Glutamatergic neuron (in vitro differentiated cells): ENCODE measurements around the gene CBR4. TPM values are rescaled to one million over a fixed set of nuclear protein-coding genes. Genes with fewer than 3 reads are reported as not detected.

Source experiments
- DNase-seq: peaks from one replicate; pipeline ENCODE4 v3.0.0; 2022
- H3K27ac Mint-ChIP-seq: one replicate; pipeline ENCODE4 v1.8.0; 2020; ENCODE audit warnings: mild to moderate bottlenecking, mixed read lengths, inconsistent platforms; ENCODE audit not compliant: unreplicated experiment
- H3K27me3 Mint-ChIP-seq: one replicate; pipeline ENCODE4 v1.8.0; 2020; ENCODE audit warnings: mild to moderate bottlenecking, moderate library complexity, mixed read lengths, inconsistent platforms; ENCODE audit not compliant: unreplicated experiment
- H3K36me3 Mint-ChIP-seq: one replicate; pipeline ENCODE4 v1.8.0; 2020; ENCODE audit warnings: mild to moderate bottlenecking, mixed read lengths, inconsistent platforms; ENCODE audit not compliant: unreplicated experiment
- H3K4me1 Mint-ChIP-seq: one replicate; pipeline ENCODE4 v1.8.0; 2020; ENCODE audit warnings: mild to moderate bottlenecking, low read depth, mixed read lengths, inconsistent platforms; ENCODE audit not compliant: unreplicated experiment
- H3K4me3 Mint-ChIP-seq: one replicate; pipeline ENCODE4 v1.8.0; 2020; ENCODE audit warnings: mild to moderate bottlenecking, mixed read lengths, inconsistent platforms; ENCODE audit not compliant: unreplicated experiment
- H3K9me3 Mint-ChIP-seq: one replicate; pipeline ENCODE4 v1.8.0; 2020; ENCODE audit warnings: mild to moderate bottlenecking, moderate library complexity, mixed read lengths, inconsistent platforms; ENCODE audit not compliant: unreplicated experiment
- CTCF ChIP-seq: fragments of 200-600 bp; sonication (generic); IDR thresholded peaks from one replicate; pipeline ENCODE4 v1.5.0; 2021; ENCODE audit not compliant: partially characterized antibody, unreplicated experiment
- total RNA-seq: library from RNA; stranded (reverse); fragmentation: NEBNext Ultra II Directional; extraction: Animal tissue kit (Norgen Biotek cat#: 25700); gene quantifications from one replicate; pipeline ENCODE4 v1.2.1, GENCODE V29; 2021; ENCODE audit not compliant: unreplicated experiment

Gene CBR4
- total RNA-seq, 1 donor from 2014 or later: 59.1 TPM

GRCh38 chr4:169014586-169014985 is 4.5 kb upstream of the CBR4 start:
- H3K36me3 Mint-ChIP-seq: no peaks in the 10 kb centered on the region
- no peak for TF ChIP-seq CTCF
- no peak overlapping the region for H3K27ac Mint-ChIP-seq
- H3K9me3 Mint-ChIP-seq: peaks cover 3% of the 10 kb centered on the region
- peaks cover 7% of the 10 kb centered on the region for H3K27me3 Mint-ChIP-seq
- H3K4me3 Mint-ChIP-seq: no peak overlapping the region
- H3K4me1 Mint-ChIP-seq: peaks cover 12% of the 10 kb centered on the region
- DNase-seq: no peak

- peaks cover 7% of the 10 kb centered on the region for H3K27me3 Mint-ChIP-seq
- H3K27ac Mint-ChIP-seq: no peak overlapping the region
- DNase-seq: no peak
- TF ChIP-seq CTCF: no peak
- peaks cover 3% of the 10 kb centered on the region for H3K9me3 Mint-ChIP-seq
- H3K36me3 Mint-ChIP-seq: no peaks in the 10 kb centered on the region
- peaks cover 15% of the 10 kb centered on the region for H3K4me1 Mint-ChIP-seq
- H3K4me3 Mint-ChIP-seq: no peak overlapping the region
Observed at GRCh38 chr4:169013396-169013795, 3.3 kb upstream of the CBR4 start.

- Mint-ChIP-seq H3K4me3 (no peak overlapping the region), H3K27me3 (peaks cover 7% of the 10 kb centered on the region), H3K9me3 (peaks cover 3% of the 10 kb centered on the region), H3K4me1 (peaks cover 9% of the 10 kb centered on the region), H3K27ac (no peak overlapping the region), H3K36me3 (no peaks in the 10 kb centered on the region)
- TF ChIP-seq CTCF: no peak
- DNase-seq: no peak
Observed at GRCh38 chr4:169012049-169012448, 2.0 kb upstream of the CBR4 start.

GRCh38 chr4:169009286-169010124 is 550 bp downstream of the CBR4 start:
- H3K27ac Mint-ChIP-seq: peak overlapping the region; percentile 95
- TF ChIP-seq CTCF: peak; percentile 45

GRCh38 chr4:169005453-169006099 is 4.5 kb downstream of the CBR4 start:
- TF ChIP-seq CTCF: peak; percentile 47
- Mint-ChIP-seq H3K27ac (no peak overlapping the region), H3K27me3 (peaks cover 4% of the 10 kb centered on the region), H3K4me3 (peak overlapping the region; percentile 9), H3K9me3 (peaks cover 1% of the 10 kb centered on the region), H3K4me1 (peaks cover 7% of the 10 kb centered on the region), H3K36me3 (no peaks in the 10 kb centered on the region)
- DNase-seq: no peak

More at GRCh38 chr4:169009286-169010124, 550 bp downstream of the CBR4 start:
- H3K27me3 Mint-ChIP-seq: peaks cover 5% of the 10 kb centered on the region
- H3K4me3 Mint-ChIP-seq: peak overlapping the region; percentile 94
- H3K4me1 Mint-ChIP-seq: peaks cover 7% of the 10 kb centered on the region
- H3K9me3 Mint-ChIP-seq: peaks cover 3% of the 10 kb centered on the region
- no peaks in the 10 kb centered on the region for H3K36me3 Mint-ChIP-seq
- DNase-seq: peak; percentile 64
